WTC11 (cell line): ENCODE measurements around the gene FIGNL2. TPM values are rescaled to one million over a fixed set of nuclear protein-coding genes. Genes with fewer than 3 reads are reported as not detected.
A peak's percentile ranks its signal among the peaks of the same experiment; 100 is the strongest.

Experiments used
- ATAC-seq: fragments of 200-7000 bp; cut with Tn5 transposase; 2 replicates; pipeline ENCODE4 v1.10.0; 2021; ENCODE audit warnings: mild to moderate bottlenecking, moderate library complexity
- CTCF ChIA-PET: fragments of 300-600 bp; sonication (Branson Sonifier 250); formaldehyde crosslinking; loops from one replicate; lab custom pipeline; 2021; ENCODE audit warnings: antibody characterized with exemption; lab: Charles Lee
- POLR2A ChIA-PET: fragments of 350-600 bp; sonication (Branson Sonifier 250); formaldehyde crosslinking; loops from one replicate; lab custom pipeline; 2021; ENCODE audit warnings: antibody characterized with exemption; lab: Charles Lee
- DNase-seq: peaks from one replicate; pipeline ENCODE4 v3.0.0; 2021; ENCODE audit warnings: low spot score
- H3K27ac Mint-ChIP-seq: 2 replicates; pipeline ENCODE4 v1.8.0; 2021; ENCODE audit warnings: mixed read lengths
- H3K27me3 Mint-ChIP-seq: 2 replicates; pipeline ENCODE4 v1.8.0; 2021; ENCODE audit warnings: low read depth, mild to moderate bottlenecking, moderate library complexity, mixed read lengths
- H3K36me3 Mint-ChIP-seq: 2 replicates; pipeline ENCODE4 v1.8.0; 2021; ENCODE audit warnings: mixed read lengths
- H3K4me1 Mint-ChIP-seq: 2 replicates; pipeline ENCODE4 v1.8.0; 2022; ENCODE audit warnings: mixed read lengths
- H3K4me3 Mint-ChIP-seq: 2 replicates; pipeline ENCODE4 v1.8.0; 2021; ENCODE audit warnings: mild to moderate bottlenecking, moderate library complexity, mixed read lengths
- H3K9me3 Mint-ChIP-seq: 2 replicates; pipeline ENCODE4 v1.8.0; 2021; ENCODE audit warnings: mixed read lengths
- CREB1 ChIP-seq: sonication (generic); formaldehyde crosslinking; IDR thresholded peaks from 2 replicates; pipeline ENCODE4 v1.8.0; 2023; ENCODE audit warnings: mild to moderate bottlenecking, missing genetic modification reagents
- GABPB1 ChIP-seq: sonication (generic); formaldehyde crosslinking; IDR thresholded peaks from 2 replicates; pipeline ENCODE4 v1.8.1; 2023; ENCODE audit warnings: mild to moderate bottlenecking, missing genetic modification reagents
- HMGA2 ChIP-seq: fragments of 250-450 bp; sonication (Bioruptor Pico); IDR thresholded peaks from 2 replicates; pipeline ENCODE4 v1.4.0; 2021; ENCODE audit warnings: mild to moderate bottlenecking, moderate library complexity
- NFATC4 ChIP-seq: fragments of 250-450 bp; sonication (Bioruptor Pico); IDR thresholded peaks from 2 replicates; pipeline ENCODE4 v1.9.0; 2021; ENCODE audit warnings: mild to moderate bottlenecking
- PRRX2 ChIP-seq: fragments of 250-450 bp; sonication (Bioruptor Pico); IDR thresholded peaks from 2 replicates; pipeline ENCODE4 v1.8.0; 2021; ENCODE audit warnings: mild to moderate bottlenecking
- SMAD3 ChIP-seq: sonication (generic); formaldehyde crosslinking; IDR thresholded peaks from 2 replicates; pipeline ENCODE4 v1.8.0; 2022; ENCODE audit warnings: missing genetic modification reagents, mild to moderate bottlenecking, borderline replicate concordance
- SP1 ChIP-seq: sonication (generic); formaldehyde crosslinking; conservative IDR thresholded peaks from 2 replicates; pipeline ENCODE4 v1.8.1; 2022; ENCODE audit warnings: missing genetic modification reagents
- ZNF263 ChIP-seq: sonication (generic); formaldehyde crosslinking; IDR thresholded peaks from 2 replicates; pipeline ENCODE4 v1.8.1; 2022; ENCODE audit warnings: low read depth, mild to moderate bottlenecking, moderate library complexity, missing genetic modification reagents
- ZNF396 ChIP-seq: fragments of 250-450 bp; sonication (Bioruptor Pico); IDR thresholded peaks from 2 replicates; pipeline ENCODE4 v1.8.0; 2021; ENCODE audit warnings: mild to moderate bottlenecking, moderate library complexity, borderline replicate concordance
- total RNA-seq: library from RNA; stranded (reverse); gene quantifications from 3 replicates; pipeline ENCODE4 v1.2.3, GENCODE V29; 2021
- TF ChIP-seq, protein P1 (sequence below): sonication (generic); formaldehyde crosslinking; IDR thresholded peaks from 2 replicates; pipeline ENCODE4 v1.8.1; 2023; ENCODE audit warnings: mild to moderate bottlenecking, missing genetic modification reagents, borderline replicate concordance
- TF ChIP-seq, protein P2 (sequence below): fragments of 250-450 bp; sonication (Bioruptor Pico); IDR thresholded peaks from 2 replicates; pipeline ENCODE4 v1.9.0; 2021; ENCODE audit warnings: mild to moderate bottlenecking
- TF ChIP-seq, protein P3 (sequence below): sonication (generic); formaldehyde crosslinking; conservative IDR thresholded peaks from 2 replicates; pipeline ENCODE4 v1.8.1; 2022; ENCODE audit warnings: mild to moderate bottlenecking, missing genetic modification reagents
- TF ChIP-seq, protein P4 (sequence below): sonication (generic); formaldehyde crosslinking; IDR thresholded peaks from 2 replicates; pipeline ENCODE4 v1.8.1; 2023; ENCODE audit warnings: mild to moderate bottlenecking, missing genetic modification reagents, moderate library complexity
- TF ChIP-seq, protein P5 (sequence below): sonication (generic); formaldehyde crosslinking; IDR thresholded peaks from 2 replicates; pipeline ENCODE4 v1.8.1; 2022; ENCODE audit warnings: low read depth, mild to moderate bottlenecking, moderate library complexity, missing genetic modification reagents, borderline replicate concordance

The FIGNL2 gene
- total RNA-seq, 1 experiment from 2014 or later: 9.9 TPM

DNA sequence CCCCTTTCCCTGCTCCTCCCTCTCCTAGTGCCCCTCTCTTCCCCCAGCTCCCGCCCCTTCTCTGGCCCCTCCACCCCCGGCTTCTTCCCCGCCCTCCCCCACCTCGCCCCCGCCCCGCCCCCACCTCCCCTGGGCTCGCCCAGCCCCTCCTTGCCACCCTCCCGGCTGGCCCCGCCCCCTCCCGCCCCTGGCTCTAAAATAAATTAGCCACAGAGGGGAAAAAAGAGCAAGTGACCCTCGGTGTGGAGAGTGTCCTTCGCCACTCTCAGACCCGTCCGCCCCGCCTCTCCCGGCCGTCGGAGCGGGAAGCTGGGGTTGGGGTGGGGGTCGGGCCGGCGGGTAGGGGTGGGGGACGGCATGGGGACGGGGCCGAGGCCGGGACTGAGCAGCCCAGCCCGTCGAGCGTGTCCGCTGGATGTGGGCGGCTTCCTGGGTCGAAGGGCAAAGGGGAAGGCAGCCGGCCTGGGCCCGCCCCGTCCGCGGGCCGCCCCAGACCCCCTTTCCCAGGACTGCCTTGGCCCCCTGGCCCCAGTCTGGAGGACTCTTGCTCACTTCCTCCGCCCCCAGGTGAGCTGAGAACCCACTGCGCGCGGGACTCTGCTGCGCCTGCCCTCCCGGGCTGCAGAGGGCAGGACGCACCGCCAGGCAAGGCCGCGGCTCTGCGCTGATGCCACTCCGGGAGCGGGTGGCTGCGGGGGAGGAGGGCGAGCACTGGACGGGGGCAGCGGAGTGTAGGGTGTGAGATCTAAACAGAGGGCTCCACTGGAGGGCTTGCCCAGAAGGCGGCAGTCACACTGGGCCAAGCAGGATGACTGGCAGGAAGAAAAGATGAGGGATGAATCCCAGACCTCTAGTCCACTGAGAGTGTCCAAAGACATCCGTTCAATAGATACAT lies 570 bp upstream of the FIGNL2 start (continued):
- TF ChIP-seq ZNF396 (no peak), PRRX2 (CRISPR knock-in tag) (no peak), CREB1 (no peak), GABPB1 (CRISPR knock-in tag) (no peak), SMAD3 (CRISPR knock-in tag) (no peak), ZNF263 (CRISPR knock-in tag) (0 out of 2 replicates have a peak, but pooled peaks have one; percentile 16), HMGA2 (CRISPR knock-in tag) (no peak)
- TF ChIP-seq, protein P1, sequence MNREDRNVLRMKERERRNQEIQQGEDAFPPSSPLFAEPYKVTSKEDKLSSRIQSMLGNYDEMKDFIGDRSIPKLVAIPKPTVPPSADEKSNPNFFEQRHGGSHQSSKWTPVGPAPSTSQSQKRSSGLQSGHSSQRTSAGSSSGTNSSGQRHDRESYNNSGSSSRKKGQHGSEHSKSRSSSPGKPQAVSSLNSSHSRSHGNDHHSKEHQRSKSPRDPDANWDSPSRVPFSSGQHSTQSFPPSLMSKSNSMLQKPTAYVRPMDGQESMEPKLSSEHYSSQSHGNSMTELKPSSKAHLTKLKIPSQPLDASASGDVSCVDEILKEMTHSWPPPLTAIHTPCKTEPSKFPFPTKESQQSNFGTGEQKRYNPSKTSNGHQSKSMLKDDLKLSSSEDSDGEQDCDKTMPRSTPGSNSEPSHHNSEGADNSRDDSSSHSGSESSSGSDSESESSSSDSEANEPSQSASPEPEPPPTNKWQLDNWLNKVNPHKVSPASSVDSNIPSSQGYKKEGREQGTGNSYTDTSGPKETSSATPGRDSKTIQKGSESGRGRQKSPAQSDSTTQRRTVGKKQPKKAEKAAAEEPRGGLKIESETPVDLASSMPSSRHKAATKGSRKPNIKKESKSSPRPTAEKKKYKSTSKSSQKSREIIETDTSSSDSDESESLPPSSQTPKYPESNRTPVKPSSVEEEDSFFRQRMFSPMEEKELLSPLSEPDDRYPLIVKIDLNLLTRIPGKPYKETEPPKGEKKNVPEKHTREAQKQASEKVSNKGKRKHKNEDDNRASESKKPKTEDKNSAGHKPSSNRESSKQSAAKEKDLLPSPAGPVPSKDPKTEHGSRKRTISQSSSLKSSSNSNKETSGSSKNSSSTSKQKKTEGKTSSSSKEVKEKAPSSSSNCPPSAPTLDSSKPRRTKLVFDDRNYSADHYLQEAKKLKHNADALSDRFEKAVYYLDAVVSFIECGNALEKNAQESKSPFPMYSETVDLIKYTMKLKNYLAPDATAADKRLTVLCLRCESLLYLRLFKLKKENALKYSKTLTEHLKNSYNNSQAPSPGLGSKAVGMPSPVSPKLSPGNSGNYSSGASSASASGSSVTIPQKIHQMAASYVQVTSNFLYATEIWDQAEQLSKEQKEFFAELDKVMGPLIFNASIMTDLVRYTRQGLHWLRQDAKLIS: no peak
- TF ChIP-seq, protein P2, sequence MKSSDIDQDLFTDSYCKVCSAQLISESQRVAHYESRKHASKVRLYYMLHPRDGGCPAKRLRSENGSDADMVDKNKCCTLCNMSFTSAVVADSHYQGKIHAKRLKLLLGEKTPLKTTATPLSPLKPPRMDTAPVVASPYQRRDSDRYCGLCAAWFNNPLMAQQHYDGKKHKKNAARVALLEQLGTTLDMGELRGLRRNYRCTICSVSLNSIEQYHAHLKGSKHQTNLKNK: no peak
- TF ChIP-seq, protein P3, sequence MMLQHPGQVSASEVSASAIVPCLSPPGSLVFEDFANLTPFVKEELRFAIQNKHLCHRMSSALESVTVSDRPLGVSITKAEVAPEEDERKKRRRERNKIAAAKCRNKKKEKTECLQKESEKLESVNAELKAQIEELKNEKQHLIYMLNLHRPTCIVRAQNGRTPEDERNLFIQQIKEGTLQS (CRISPR knock-in tag): no peak
- TF ChIP-seq, protein P4, sequence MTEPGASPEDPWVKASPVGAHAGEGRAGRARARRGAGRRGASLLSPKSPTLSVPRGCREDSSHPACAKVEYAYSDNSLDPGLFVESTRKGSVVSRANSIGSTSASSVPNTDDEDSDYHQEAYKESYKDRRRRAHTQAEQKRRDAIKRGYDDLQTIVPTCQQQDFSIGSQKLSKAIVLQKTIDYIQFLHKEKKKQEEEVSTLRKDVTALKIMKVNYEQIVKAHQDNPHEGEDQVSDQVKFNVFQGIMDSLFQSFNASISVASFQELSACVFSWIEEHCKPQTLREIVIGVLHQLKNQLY (CRISPR knock-in tag): no peak

DNA sequence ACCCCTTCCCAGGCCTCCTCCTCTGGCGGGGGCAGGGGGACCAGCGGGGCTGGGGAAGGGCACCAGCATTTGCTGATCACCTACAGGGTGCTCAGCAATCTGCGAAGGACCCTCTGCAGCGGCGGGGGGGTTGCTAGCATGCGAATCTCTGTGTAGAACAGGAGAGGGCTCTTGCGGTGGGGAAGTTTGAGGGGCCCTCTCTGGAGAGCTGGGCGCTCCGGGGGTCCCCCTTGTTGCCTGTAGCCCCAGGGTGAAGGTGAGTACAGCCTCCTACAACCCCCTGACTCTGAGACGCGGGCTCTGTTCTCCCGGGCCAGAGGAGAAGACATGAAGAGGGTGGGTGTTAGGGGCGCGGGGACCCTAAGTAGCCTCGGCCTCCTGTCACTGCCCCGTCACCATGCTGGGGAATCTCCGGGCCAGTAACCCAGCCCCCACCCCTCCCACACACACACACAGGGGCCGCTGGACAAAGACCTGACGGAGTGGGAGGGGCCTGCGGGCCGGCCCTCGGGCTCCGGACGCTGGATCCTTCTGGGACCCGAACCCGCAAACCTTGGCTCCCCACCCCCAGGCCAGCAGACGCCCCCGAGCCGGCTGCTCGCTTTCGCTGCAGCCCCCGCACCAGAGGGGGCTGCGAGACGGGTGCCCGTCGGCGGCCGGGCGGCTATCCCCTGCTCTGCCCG lies 734 bp downstream of the FIGNL2 start:
- Mint-ChIP-seq H3K27ac (no peak overlapping the region), H3K9me3 (no peaks in the 10 kb centered on the region)
- 0 out of 2 replicates have a peak, but pooled peaks have one; percentile 13 for TF ChIP-seq SP1 (CRISPR knock-in tag)
- TF ChIP-seq, protein P5, sequence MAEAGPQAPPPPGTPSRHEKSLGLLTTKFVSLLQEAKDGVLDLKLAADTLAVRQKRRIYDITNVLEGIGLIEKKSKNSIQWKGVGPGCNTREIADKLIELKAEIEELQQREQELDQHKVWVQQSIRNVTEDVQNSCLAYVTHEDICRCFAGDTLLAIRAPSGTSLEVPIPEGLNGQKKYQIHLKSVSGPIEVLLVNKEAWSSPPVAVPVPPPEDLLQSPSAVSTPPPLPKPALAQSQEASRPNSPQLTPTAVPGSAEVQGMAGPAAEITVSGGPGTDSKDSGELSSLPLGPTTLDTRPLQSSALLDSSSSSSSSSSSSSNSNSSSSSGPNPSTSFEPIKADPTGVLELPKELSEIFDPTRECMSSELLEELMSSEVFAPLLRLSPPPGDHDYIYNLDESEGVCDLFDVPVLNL (CRISPR knock-in tag): no peak
- TF ChIP-seq NFATC4 (CRISPR knock-in tag): no peak
- TF ChIP-seq, all 79 proteins: peak for 1
- H3K4me3 Mint-ChIP-seq: peak overlapping the region; percentile 75
- POLR2A ChIA-PET: no interaction called here
- ATAC-seq (peak; percentile 10), DNase-seq (peak; percentile 51)
- H3K4me1 Mint-ChIP-seq: peaks cover 44% of the 10 kb centered on the region
- CTCF ChIA-PET: interaction anchor here (1.0 to 2.5 kb wide), 7 partner anchors 12 to 173 kb away, joined by 3 to 25 read pairs (median 11); no protein-coding TSS in a partner anchor
- peaks cover 56% of the 10 kb centered on the region for H3K27me3 Mint-ChIP-seq
- H3K36me3 Mint-ChIP-seq: no peaks in the 10 kb centered on the region
